SW480 (cell line): ENCODE results near the gene KRTAP13-2.

ENCODE experiments used
- DNase-seq: peaks from one replicate; pipeline ENCODE4 v3.0.0-alpha.2; 2016; ENCODE audit warnings: low spot score

The KRTAP13-2 gene, protein sequence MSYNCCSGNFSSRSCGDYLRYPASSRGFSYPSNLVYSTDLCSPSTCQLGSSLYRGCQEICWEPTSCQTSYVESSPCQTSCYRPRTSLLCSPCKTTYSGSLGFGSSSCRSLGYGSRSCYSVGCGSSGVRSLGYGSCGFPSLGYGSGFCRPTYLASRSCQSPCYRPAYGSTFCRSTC

GRCh38 chr21:30372139-30372770 lies at the start of gene KRTAP13-2:
Gene KRTAP13-2, minus strand, starts transcription at chr21:30372271. Its CDS starts 58 bp downstream, at chr21:30372213.
- no peak for DNase-seq

- DNase-seq, result no peak
Measured at GRCh38 chr21:30415993-30416392, 43.9 kb upstream of the KRTAP13-2 start.

DNA sequence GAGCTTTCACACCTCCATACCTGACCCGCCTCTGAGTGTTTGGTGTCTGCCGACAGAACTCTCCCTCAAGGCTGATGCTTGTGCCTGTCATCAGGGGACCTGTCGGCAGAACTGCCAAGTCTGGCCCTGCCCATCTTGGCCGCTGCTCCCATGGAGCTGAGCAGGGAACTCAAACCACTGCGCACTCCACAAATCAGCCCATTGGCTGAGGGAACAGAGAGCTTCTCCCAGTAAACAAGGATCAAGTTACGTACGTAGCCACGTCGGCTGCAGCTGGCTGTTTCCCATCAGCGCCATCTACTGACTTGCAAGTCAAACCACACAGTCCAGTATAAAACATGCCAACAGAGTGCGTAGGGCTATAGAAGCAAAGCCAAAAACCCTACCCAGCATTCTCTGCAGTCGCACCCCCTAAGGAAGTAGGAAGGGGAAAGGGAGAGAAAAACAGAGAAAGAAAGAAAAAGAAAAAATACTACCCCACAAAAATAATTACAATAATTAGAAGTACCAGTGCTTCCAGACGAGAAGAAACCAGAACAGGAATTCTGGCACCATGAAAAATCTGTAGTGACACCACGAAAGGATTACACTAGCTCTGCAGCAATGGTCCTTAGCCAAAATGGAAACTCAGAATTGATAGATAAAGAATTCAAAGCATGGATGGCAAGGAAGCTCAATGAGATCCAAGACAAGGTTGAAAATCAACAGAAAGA lies 36.9 kb upstream of the KRTAP13-2 start:
- peak; percentile 90 for DNase-seq

GRCh38 chr21:30395731-30396130 lies 23.7 kb upstream of the KRTAP13-2 start, which contains the start of gene KRTAP13-1:
Gene KRTAP13-1, plus strand, starts transcription at chr21:30396031. Its CDS starts 56 bp downstream, at chr21:30396087.
- DNase-seq, result no peak

DNA sequence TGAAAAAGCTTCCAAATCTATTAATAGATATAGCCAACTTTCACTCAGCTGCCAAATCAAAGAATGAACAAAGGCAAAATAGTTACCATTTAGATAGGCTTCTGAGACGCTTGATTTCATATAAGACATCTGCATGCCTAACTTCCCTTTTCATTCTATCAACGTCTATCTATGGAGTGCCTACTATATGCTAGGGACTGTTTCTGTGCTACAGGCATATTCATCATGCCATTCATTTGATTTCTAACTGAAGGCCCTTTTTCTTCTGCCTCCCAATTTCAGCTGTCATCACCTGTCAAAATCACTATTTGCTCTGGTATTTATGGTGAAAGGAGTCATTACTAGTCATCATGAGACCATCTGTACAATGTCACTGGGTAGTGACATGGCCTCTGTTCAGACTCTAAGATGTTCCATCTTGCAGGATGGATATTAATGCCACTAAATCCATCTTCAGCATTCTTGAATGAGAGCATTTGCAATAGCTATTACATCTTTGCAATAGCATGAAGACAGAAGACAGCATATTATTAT lies 19.5 kb upstream of the KRTAP13-2 start:
- no peak for DNase-seq

DNA sequence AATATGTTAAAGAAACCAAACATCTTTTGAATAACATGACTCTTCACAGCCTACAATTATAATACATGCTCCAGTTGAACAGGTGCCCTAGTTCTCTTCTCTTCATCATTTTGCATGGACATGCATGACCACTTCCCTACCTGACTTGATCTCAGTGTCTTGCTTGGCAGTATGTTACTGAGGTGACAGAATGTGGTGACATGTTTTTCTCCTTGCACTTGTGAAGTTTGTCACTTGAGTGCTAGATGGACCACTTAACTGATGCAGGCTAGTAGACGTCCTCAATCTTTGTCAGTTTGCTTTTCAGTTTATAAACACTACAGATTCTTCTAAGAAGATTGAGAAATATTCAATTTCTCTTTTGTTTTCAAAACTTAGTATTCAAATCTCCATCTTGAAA lies 10.1 kb upstream of the KRTAP13-2 start:
- DNase-seq, result no peak

DNA sequence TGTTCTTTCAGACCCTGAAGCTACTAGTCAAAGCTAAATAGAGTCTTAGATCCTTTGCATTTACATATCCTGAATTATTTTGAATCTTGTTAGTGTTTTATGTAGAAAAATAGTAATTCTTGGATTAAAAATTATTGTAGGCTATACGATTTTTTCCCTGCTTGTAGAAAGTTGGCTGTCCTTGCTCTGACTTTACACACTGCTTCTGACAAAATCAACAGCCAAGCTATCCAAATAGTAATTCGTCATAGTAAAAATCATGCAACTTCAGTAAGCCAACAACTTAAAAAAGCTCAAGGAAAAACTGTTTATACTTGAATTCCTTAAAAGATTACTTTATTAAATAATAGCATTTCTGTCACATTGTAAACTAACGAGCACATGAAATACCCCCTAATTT lies 16.2 kb downstream of the KRTAP13-2 start:
- no peak for DNase-seq

DNA sequence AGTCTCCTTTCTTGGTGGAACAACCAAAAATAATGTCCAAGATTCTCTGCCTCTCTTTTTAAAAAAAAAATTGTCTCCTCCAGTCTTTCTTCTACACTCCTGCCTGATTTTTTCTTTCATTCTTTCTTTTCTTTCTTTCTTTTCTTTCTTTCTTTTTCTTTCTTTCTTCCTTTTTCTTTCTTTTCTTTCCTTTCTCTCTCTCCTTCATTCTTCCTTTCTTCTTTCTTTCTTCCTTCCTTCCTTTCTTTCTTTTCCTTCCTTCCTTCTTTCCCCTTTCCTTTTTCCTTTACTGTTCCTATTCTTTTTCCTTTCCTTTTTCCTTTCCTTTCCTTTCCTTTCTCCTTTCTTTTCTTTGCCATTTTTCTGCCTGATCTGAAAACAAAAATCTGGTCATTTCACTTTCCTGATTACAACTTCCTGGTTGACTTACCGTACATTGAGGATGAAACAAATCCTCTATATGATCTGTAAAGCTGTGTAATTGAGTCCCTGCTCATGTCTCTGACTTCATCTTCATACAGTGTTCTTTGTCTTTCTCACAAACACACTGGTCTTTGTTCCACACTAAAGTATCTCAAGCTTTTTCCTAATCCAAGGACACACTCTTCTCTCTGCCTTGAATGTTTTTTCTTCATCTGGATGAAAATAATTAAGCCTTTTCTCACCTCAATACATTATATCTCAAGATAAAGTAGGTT lies 17.6 kb downstream of the KRTAP13-2 start:
- DNase-seq, result no peak

GRCh38 chr21:30351534-30351933 lies 20.5 kb downstream of the KRTAP13-2 start:
- DNase-seq, result no peak

GRCh38 chr21:30349572-30349971 lies 22.5 kb downstream of the KRTAP13-2 start:
- no peak for DNase-seq

DNA sequence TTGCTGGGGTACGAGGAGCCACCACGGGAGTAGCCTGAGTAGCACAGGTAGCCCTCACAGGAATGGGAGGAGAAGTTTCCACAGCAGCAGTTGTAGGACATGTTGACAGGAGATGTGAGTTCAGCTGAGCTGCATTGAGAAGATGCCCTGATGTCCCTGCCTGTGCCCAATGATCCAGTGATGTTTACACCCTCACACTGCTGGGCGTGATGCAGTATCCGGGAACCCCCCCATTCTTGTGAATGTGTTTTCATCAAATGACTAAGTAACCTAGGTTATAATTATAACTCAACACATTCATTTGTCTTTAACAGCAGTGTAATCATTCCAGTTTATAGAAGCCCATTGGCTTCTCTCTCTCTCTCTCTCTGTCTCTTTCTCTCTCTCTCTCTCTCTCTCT lies 23.6 kb downstream of the KRTAP13-2 start, which contains the start of gene KRTAP23-1:
TSS of gene KRTAP23-1 (minus strand) at position 101 of the 400 bp plus-strand sequence. CDS start at position 101, 0 bp downstream.
- DNase-seq, result no peak

DNA sequence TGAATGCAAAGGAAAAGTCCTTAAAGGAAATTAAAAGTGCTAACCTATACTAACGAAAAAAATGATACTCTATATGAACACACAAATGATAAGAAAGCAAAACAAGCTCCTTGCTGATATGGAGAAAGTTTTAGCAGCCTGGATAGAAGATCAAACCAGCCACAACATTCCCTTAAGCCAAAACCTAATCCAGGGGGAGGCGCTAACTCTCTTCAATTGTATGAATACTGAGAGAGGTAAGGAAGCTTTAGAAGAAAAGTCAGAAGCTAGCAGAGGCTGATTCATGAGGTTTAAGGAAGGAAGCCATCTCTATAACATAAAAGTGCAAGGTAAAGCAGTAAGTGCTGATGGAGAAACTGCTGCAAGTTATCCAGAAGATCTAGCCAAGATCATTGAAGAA lies 27.1 kb downstream of the KRTAP13-2 start:
- no peak for DNase-seq

DNA sequence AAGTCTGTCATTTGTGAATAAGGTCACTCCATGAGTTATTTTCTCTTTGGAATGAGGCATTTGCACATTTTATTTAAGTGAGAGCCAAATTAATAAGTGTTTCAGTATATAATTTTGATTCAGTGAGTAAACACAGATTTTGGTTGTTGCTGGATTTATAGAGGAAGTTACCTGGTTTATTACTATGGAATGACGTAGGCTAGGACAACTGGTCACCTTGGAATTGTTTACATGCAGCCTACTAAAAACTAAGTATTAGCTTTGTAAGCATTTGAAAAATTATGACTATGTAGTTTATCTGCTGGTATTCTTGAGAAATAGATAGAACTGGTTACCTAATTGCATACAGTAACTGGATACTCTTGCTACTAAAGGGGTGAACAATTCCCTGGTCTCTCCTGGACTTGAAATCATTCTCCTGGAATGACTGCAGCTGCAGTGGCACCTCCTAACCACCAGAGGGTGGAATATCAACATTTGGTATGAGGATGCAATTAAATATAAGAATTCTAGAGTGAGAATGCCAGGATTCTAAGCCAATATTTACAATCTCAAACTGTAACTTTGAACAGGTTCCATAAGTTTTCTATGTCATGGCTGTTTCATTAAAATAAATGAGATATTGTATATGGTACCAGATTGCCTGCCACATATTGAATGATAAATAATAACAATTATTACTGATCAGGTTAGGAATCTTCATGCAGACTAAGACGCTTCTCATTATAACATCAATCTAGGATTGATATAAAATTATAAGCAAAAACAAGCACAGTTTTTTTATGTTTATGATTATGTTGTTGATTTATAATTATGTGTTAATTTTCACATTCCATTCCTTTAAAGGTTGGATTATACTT lies 31.1 kb downstream of the KRTAP13-2 start:
- DNase-seq, result peak; percentile 51

GRCh38 chr21:30338717-30339116 lies 33.4 kb downstream of the KRTAP13-2 start:
- DNase-seq, result no peak

DNA sequence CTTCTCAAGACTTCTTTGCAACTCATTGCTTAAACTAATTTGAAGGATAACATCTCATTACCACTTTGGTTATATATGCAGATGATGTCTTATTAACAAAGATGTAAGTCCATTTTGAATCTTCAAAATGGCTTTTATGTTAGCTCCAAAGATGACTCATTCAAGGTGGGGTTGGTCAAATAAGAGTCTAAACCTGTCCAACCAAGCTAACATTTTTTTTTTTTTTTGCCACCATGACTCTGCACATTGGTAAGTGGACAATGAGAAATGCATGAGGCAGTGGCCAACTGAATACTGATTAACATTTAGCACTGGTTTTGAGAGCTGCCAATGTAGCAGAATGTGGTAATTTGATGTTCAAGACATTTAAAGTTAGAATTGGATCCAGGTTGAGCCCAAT lies 34.3 kb downstream of the KRTAP13-2 start:
- DNase-seq, result no peak

- DNase-seq, result no peak
Measured at GRCh38 chr21:30337276-30337744, 34.8 kb downstream of the KRTAP13-2 start, which contains the start of gene KRTAP27-1. Gene KRTAP27-1, minus strand, starts transcription at chr21:30337694. Its CDS starts 26 bp downstream, at chr21:30337668.

DNA sequence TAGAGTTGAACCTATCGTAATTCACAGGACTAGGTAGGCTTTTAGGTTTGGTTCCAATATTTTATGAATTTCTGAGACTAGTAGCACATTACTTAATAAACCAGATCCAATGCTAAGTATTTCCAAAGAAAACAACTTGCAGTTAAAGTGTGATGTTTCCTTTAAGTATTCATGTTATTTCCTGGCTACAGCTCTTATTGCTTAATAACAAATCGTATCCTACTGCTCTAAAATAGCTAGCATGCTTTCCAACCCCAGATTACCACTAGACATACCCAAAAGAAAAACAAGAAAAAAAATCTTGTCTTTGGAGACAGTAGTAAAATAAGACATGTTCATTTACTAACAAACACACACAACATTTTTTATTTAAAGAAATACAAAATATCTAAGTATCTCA lies 35.5 kb downstream of the KRTAP13-2 start:
- DNase-seq, result no peak

DNA sequence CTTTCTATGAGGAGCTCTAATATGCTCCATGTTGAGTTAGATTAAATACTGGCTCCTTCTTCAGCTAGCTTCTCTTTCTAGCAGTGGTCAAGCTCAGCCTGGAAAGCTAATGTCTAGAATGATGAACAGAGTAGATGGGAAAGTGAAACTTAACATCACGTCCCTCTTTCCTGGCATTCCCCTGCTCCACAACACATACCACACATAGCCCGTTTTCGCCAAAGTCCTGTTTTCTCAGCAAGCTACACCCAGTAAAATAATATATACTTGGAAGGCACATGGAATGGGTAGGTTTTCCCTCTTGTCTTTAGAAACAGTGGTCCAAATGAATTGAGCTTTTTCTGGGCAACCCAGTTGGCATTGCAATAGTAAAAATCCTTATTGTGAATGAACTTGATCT lies 38.3 kb downstream of the KRTAP13-2 start:
- DNase-seq, result no peak

DNA sequence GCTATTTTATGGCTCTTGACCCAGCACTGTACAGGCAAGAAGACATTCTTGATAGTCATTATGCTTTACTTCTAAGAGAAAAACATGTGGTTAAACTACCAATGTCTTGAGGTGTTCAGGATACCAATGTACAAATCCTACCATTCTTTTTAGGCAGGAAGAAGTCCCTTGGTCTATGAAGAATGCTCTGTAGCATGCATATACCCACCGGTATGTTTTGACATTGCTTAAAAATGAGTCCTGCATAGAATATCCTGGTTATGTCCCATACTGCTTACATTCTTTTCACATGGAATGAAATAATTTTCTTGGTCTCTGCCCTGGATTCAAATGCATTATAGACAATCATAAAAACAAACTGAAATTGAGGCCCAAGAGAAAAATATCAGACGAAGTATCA lies 39.4 kb downstream of the KRTAP13-2 start:
- DNase-seq, result no peak

DNA sequence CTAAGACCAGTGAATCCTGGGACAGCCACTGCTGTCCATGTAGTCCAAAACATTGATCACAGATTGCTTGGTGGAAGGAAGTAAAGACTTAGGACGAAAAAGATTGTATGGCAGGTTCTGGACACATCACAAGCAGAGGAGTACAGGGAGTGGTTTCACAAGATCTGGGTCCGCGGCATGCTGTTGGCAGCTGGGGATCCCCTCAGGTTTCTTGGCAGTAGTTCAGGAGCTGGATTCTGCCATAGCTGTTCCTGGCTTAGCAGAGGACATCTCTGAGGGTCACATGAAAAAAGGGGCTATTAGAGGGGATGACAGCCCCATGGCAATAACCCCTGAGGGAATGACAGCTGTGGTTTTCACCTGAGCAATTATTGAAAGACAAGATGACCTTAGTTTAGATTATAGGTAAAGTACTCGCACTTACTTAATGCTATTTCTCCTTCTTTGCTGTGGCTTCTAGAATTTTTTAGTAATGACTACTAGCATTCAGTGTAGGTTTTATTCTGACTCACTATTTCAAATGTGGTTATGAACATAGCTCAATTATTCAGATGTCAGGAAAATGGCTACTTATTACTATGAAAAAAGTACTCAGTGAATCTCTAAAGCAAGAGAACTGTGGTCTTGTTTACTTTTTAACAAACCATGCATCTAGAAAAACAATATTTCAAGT lies 42.7 kb downstream of the KRTAP13-2 start:
- DNase-seq, result peak; percentile 9
